BLaER1 (cell line): ENCODE measurements around the gene ZCCHC24.
A peak's percentile ranks its signal among the peaks of the same experiment; 100 is the strongest.
"Not testable (repeated sequence)": the region's sequence is repeated elsewhere in the genome, so short reads cannot be mapped to it uniquely, and the experiment has no call there.

Source experiments
- H3K27ac ChIP-seq: shearing (Covaris generic); formaldehyde crosslinking; 2 replicates; pipeline ENCODE4 v1.8.1; 2022
- H3K27me3 ChIP-seq: shearing (Covaris generic); formaldehyde crosslinking; 2 replicates; pipeline ENCODE4 v1.8.1; 2022
- H3K36me3 ChIP-seq: shearing (Covaris generic); formaldehyde crosslinking; 2 replicates; pipeline ENCODE4 v1.8.1; 2022
- H3K4me1 ChIP-seq: shearing (Covaris generic); formaldehyde crosslinking; 2 replicates; pipeline ENCODE4 v1.8.1; 2022
- H3K4me2 ChIP-seq: shearing (Covaris generic); formaldehyde crosslinking; 2 replicates; pipeline ENCODE4 v1.8.1; 2022
- H3K4me3 ChIP-seq: shearing (Covaris generic); formaldehyde crosslinking; 2 replicates; pipeline ENCODE4 v1.8.1; 2022
- H3K9ac ChIP-seq: shearing (Covaris generic); formaldehyde crosslinking; 2 replicates; pipeline ENCODE4 v1.8.1; 2022
- H3K9me3 ChIP-seq: shearing (Covaris generic); formaldehyde crosslinking; 2 replicates; pipeline ENCODE4 v1.8.1; 2022
- H4K20me1 ChIP-seq: shearing (Covaris generic); formaldehyde crosslinking; 2 replicates; pipeline ENCODE4 v1.8.1; 2022
- Cebpa-rat ChIP-seq: shearing (Covaris generic); IDR thresholded peaks from 2 replicates; pipeline ENCODE4 v1.8.1; 2022

ZCCHC24 gene

GRCh38 chr10:79345241-79346011 lies 100.0 kb downstream of the ZCCHC24 start:
- no peak for TF ChIP-seq Cebpa-rat
- H3K4me3 ChIP-seq = no peak overlapping the region
- no peak overlapping the region for H3K9ac ChIP-seq
- H3K4me1 ChIP-seq = peaks cover 45% of the 10 kb centered on the region
- H3K36me3 ChIP-seq = peaks cover 20% of the 10 kb centered on the region
- H3K27ac ChIP-seq = peak overlapping the region; percentile 14; the same call in 1 of the 2 replicates
- no peaks in the 10 kb centered on the region for H3K27me3 ChIP-seq
- H3K4me2 ChIP-seq = no peak overlapping the region; the same call in 1 of the 2 replicates
- H3K9me3 ChIP-seq = no peaks in the 10 kb centered on the region
- peaks cover 24% of the 10 kb centered on the region for H4K20me1 ChIP-seq

DNA sequence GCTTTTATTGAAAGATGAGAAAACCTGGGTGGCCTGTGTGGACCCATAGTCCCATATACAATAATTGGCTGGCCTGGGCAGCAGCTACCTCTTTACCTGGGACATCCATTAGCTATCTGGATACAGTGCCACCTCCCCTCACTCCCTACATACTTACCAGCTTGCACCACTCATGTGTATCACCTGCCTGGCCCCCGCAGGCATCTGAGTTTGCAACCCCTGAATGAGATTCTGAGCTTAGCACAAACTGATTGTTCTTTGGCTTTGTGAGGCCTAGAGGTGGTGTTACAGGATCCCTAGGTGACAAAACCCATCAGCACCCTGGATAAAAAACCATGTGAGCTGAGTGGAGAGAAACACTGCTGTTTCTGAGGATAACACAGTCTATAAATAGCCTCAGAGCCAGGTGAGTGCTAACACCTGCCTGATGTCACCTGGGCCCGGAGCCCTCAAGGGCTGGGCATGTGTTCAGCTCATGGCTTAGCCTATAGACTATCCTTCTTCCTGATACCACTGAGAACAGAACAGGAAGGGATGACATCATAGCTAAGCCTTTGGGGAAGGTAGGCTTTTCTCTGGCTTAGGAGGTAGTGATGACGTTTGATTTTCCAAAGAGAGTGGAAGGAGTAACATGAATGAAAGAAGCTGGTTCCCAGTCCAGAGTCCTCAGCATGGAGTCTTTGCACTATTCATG lies 100.8 kb downstream of the ZCCHC24 start:
- H3K4me1 ChIP-seq = peaks cover 41% of the 10 kb centered on the region
- H3K36me3 ChIP-seq = peaks cover 12% of the 10 kb centered on the region
- H4K20me1 ChIP-seq = peaks cover 17% of the 10 kb centered on the region
- no peak for TF ChIP-seq Cebpa-rat
- H3K4me2 ChIP-seq = no peak overlapping the region; the same call in 1 of the 2 replicates
- H3K4me3 ChIP-seq = no peak overlapping the region
- H3K27me3 ChIP-seq = no peaks in the 10 kb centered on the region
- H3K9ac ChIP-seq = no peak overlapping the region
- H3K27ac ChIP-seq = no peak overlapping the region
- H3K9me3 ChIP-seq = no peaks in the 10 kb centered on the region

GRCh38 chr10:79342811-79343561 lies 102.4 kb downstream of the ZCCHC24 start:
- H3K9ac ChIP-seq = no peak overlapping the region
- peaks cover 24% of the 10 kb centered on the region for H3K4me1 ChIP-seq
- H3K27ac ChIP-seq = no peak overlapping the region

GRCh38 chr10:79342295-79342761 lies 103.1 kb downstream of the ZCCHC24 start:
- Histone ChIP-seq H3K36me3 (no peaks in the 10 kb centered on the region), H3K9me3 (no peaks in the 10 kb centered on the region), H4K20me1 (no peaks in the 10 kb centered on the region), H3K4me2 (no peak overlapping the region), H3K9ac (no peak overlapping the region), H3K27ac (no peak overlapping the region), H3K27me3 (no peaks in the 10 kb centered on the region), H3K4me3 (no peak overlapping the region), H3K4me1 (peaks cover 24% of the 10 kb centered on the region)
- TF ChIP-seq Cebpa-rat = no peak

More at GRCh38 chr10:79342811-79343561, 102.4 kb downstream of the ZCCHC24 start:
- no peak for TF ChIP-seq Cebpa-rat
- Histone ChIP-seq H3K36me3 (no peaks in the 10 kb centered on the region), H4K20me1 (no peaks in the 10 kb centered on the region; the same call in 1 of the 2 replicates), H3K4me2 (no peak overlapping the region), H3K27me3 (no peaks in the 10 kb centered on the region), H3K4me3 (no peak overlapping the region), H3K9me3 (no peaks in the 10 kb centered on the region)

DNA sequence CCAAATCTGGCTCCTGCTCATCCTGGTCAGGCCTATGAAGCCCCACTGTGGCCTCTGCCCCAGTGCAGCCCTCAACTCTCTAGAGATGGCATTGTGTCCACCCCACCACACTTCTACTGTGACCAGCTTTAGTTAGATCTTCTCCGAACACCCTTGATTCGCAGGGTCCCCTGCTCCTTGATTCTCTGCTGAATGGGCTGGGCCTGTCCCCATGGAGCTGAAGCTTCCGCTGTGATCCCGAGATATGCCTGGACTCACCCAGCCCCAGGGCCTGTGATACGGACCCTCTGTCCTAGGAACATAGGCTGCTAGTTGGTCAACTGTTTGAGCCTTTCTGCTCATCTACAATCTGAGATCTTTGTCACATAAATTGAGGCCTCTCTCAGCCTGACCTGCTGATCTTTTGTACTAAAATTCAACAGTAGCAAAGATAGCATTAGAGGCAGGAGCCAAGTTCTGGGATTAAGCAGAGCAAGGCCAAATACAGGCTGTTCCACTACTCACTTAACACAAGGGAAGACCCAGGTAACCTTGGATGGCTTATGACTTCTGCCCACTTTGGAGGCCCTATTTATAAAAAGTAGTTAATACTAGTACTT lies 104.7 kb downstream of the ZCCHC24 start:
- H4K20me1 ChIP-seq = no peaks in the 10 kb centered on the region
- no peak overlapping the region for H3K4me2 ChIP-seq
- H3K4me1 ChIP-seq = peaks cover 11% of the 10 kb centered on the region
- no peaks in the 10 kb centered on the region for H3K9me3 ChIP-seq
- no peak overlapping the region for H3K9ac ChIP-seq
- H3K27me3 ChIP-seq = no peaks in the 10 kb centered on the region
- no peak overlapping the region for H3K4me3 ChIP-seq
- TF ChIP-seq Cebpa-rat = no peak
- no peaks in the 10 kb centered on the region for H3K36me3 ChIP-seq
- H3K27ac ChIP-seq = no peak overlapping the region

- Histone ChIP-seq H3K27ac (no peak overlapping the region), H3K36me3 (no peaks in the 10 kb centered on the region), H3K9me3 (no peaks in the 10 kb centered on the region), H3K4me1 (peaks cover under 1% of the 10 kb centered on the region; the same call in 1 of the 2 replicates), H3K27me3 (no peaks in the 10 kb centered on the region), H3K9ac (no peak overlapping the region), H3K4me2 (no peak overlapping the region), H3K4me3 (no peak overlapping the region), H4K20me1 (no peaks in the 10 kb centered on the region)
- TF ChIP-seq Cebpa-rat = no peak
These were observed 106.2 kb downstream of the ZCCHC24 start for GRCh38 chr10:79339266-79339665.

- not testable (repeated sequence) for H3K27me3 ChIP-seq, H3K4me2 ChIP-seq, H3K27ac ChIP-seq, H3K9me3 ChIP-seq, H3K4me1 ChIP-seq, H3K9ac ChIP-seq, H3K4me3 ChIP-seq, H3K36me3 ChIP-seq, H4K20me1 ChIP-seq
These were observed 107.5 kb downstream of the ZCCHC24 start for GRCh38 chr10:79337783-79338469.

- Histone ChIP-seq H3K9me3 (peaks cover 8% of the 10 kb centered on the region), H3K4me1 (peaks cover 12% of the 10 kb centered on the region), H3K36me3 (no peaks in the 10 kb centered on the region), H3K9ac (no peak overlapping the region), H3K4me3 (no peak overlapping the region), H3K4me2 (no peak overlapping the region), H3K27me3 (no peaks in the 10 kb centered on the region), H4K20me1 (no peaks in the 10 kb centered on the region), H3K27ac (no peak overlapping the region)
- TF ChIP-seq Cebpa-rat = no peak
These were observed 108.7 kb downstream of the ZCCHC24 start for GRCh38 chr10:79336739-79337138.

- Histone ChIP-seq H3K27me3 (no peaks in the 10 kb centered on the region), H3K4me2 (no peak overlapping the region), H3K4me1 (peaks cover 16% of the 10 kb centered on the region), H3K9ac (no peak overlapping the region), H4K20me1 (no peaks in the 10 kb centered on the region), H3K36me3 (no peaks in the 10 kb centered on the region), H3K27ac (no peak overlapping the region), H3K9me3 (peaks cover 8% of the 10 kb centered on the region), H3K4me3 (no peak overlapping the region)
- no peak for TF ChIP-seq Cebpa-rat
These were observed 109.1 kb downstream of the ZCCHC24 start for GRCh38 chr10:79336276-79336675.
